ENCODE measurements around the gene SEC31B.

SEC31B gene

GRCh38 chr10:100447663-100448062 is 72.0 kb downstream of the SEC31B start:
- DNase-seq (ENCODE audit: low read depth), result no peak

GRCh38 chr10:100446130-100446761 is 73.4 kb downstream of the SEC31B start:
- no peak for DNase-seq (ENCODE audit: low read depth)

- DNase-seq (ENCODE audit: low read depth), result no peak
Observed at GRCh38 chr10:100442548-100442947, 77.1 kb downstream of the SEC31B start.

- no peak for DNase-seq (ENCODE audit: low read depth)
Observed at GRCh38 chr10:100438674-100439315, 80.9 kb downstream of the SEC31B start.
